CD14-positive monocyte (primary cell): ENCODE measurements around the gene CLCNKA. TPM values are rescaled to one million over a fixed set of nuclear protein-coding genes. Genes with fewer than 3 reads are reported as not detected.

Experiments
- DNase-seq, 3 donors: peaks; one replicate each; pipeline ENCODE4 v3.0.0-alpha.2; 2011 to 2022
- H2AFZ ChIP-seq: 2 replicates; pipeline ENCODE4 v1.6.0; 2012; ENCODE audit warnings: mild to moderate bottlenecking, low read depth, low read length, inconsistent platforms; ENCODE audit not compliant: insufficient read depth, poor library complexity, severe bottlenecking
- H3K27ac ChIP-seq, 2 donors: 1 replicate in 1 of 2; 2 replicates in 1 of 2; pipeline ENCODE4 v1.5.1; 2012 to 2013; ENCODE audit warnings: low read length in 2 of 2, control low read depth in 1 of 2, inconsistent platforms in 1 of 2, low read depth in 1 of 2, mild to moderate bottlenecking in 1 of 2
- H3K27me3 ChIP-seq, 2 donors: one replicate each; pipeline versions ENCODE4 v1.6.0 to v1.6.1; 2011 to 2013; ENCODE audit warnings: low read length in 2 of 2; ENCODE audit not compliant: control insufficient read depth in 2 of 2, insufficient read depth in 2 of 2
- H3K36me3 ChIP-seq, 2 donors: replicated peaks in 1 of 2; 1 replicate in 1 of 2; 2 replicates in 1 of 2; pipeline versions ENCODE4 v1.5.1 to v1.6.1; 2012 to 2013; ENCODE audit warnings: low read length in 2 of 2, control low read depth in 1 of 2, inconsistent platforms in 1 of 2, mild to moderate bottlenecking in 1 of 2; ENCODE audit not compliant: insufficient read depth in 2 of 2, control insufficient read depth in 1 of 2
- H3K4me1 ChIP-seq, 2 donors: 1 replicate in 1 of 2; 2 replicates in 1 of 2; pipeline versions ENCODE4 v1.5.1 to v1.6.1; 2012 to 2013; ENCODE audit warnings: low read length in 2 of 2, control low read depth in 1 of 2, inconsistent platforms in 1 of 2, mild to moderate bottlenecking in 1 of 2, moderate library complexity in 1 of 2; ENCODE audit not compliant: insufficient read depth in 2 of 2, control insufficient read depth in 1 of 2
- H3K4me2 ChIP-seq: replicated peaks from 2 replicates; pipeline ENCODE3; 2012; ENCODE audit warnings: low read length, moderate library complexity, mild to moderate bottlenecking; ENCODE audit not compliant: poor library complexity, severe bottlenecking; ENCODE audit errors: extremely low read depth
- H3K4me3 ChIP-seq, 3 experiments: fragments of 200-600 bp in 1 of 3; sonication (generic) in 1 of 3; replicated peaks in 1 of 3; 1 replicate in 2 of 3; 2 replicates in 1 of 3; pipeline ENCODE4 v1.5.1; 2011 to 2013; ENCODE audit warnings: low read length in 3 of 3, mild to moderate bottlenecking in 3 of 3, control low read depth in 2 of 3, low read depth in 2 of 3, inconsistent platforms in 1 of 3, moderate library complexity in 1 of 3
- H3K79me2 ChIP-seq: 2 replicates; pipeline ENCODE4 v1.6.0; 2012; ENCODE audit warnings: mild to moderate bottlenecking, control low read depth, inconsistent platforms, low read length, moderate library complexity; ENCODE audit not compliant: insufficient read depth
- H3K9ac ChIP-seq: 2 replicates; pipeline ENCODE4 v1.6.0; 2017; ENCODE audit warnings: low read length, mild to moderate bottlenecking; ENCODE audit not compliant: insufficient read depth, poor library complexity, severe bottlenecking
- H3K9me3 ChIP-seq, 2 donors: replicated peaks in 1 of 2; 1 replicate in 1 of 2; 2 replicates in 1 of 2; pipeline versions ENCODE4 v1.5.1 to v1.6.1; 2012 to 2013; ENCODE audit warnings: low read length in 2 of 2, control low read depth in 1 of 2; ENCODE audit not compliant: control insufficient read depth in 1 of 2, insufficient read depth in 1 of 2
- H4K20me1 ChIP-seq: 2 replicates; pipeline ENCODE4 v1.6.0; 2012; ENCODE audit warnings: mild to moderate bottlenecking, low read length, control low read depth, moderate library complexity; ENCODE audit not compliant: insufficient read depth
- H3K27ac Mint-ChIP-seq, 7 donors: one replicate each; pipeline ENCODE4 v1.8.0; 2020; ENCODE audit warnings: mild to moderate bottlenecking in 7 of 7, mixed read lengths in 7 of 7, moderate library complexity in 6 of 7, inconsistent platforms in 2 of 7
- H3K27me3 Mint-ChIP-seq, 3 donors: one replicate each; pipeline ENCODE4 v1.8.0; 2021 to 2022; ENCODE audit warnings: low read depth in 3 of 3, mild to moderate bottlenecking in 3 of 3, mixed read lengths in 3 of 3, moderate library complexity in 3 of 3, inconsistent platforms in 1 of 3
- H3K36me3 Mint-ChIP-seq, 2 donors: one replicate each; pipeline ENCODE4 v1.8.0; 2020; ENCODE audit warnings: mixed read lengths in 2 of 2, inconsistent platforms in 1 of 2, mild to moderate bottlenecking in 1 of 2
- H3K4me1 Mint-ChIP-seq: one replicate; pipeline ENCODE4 v1.8.0; 2020; ENCODE audit warnings: mild to moderate bottlenecking, mixed read lengths
- H3K4me3 Mint-ChIP-seq, 2 donors: one replicate each; pipeline ENCODE4 v1.8.0; 2020; ENCODE audit warnings: mild to moderate bottlenecking in 2 of 2, mixed read lengths in 2 of 2, moderate library complexity in 1 of 2
- H3K9me3 Mint-ChIP-seq, 7 donors: one replicate each; pipeline ENCODE4 v1.8.0; 2020 to 2022; ENCODE audit warnings: mixed read lengths in 7 of 7, mild to moderate bottlenecking in 6 of 7, moderate library complexity in 6 of 7, inconsistent platforms in 2 of 7
- WGBS: methylation state at CpG from one replicate; pipeline ENCODE4 v1.1.5; 2013; ENCODE audit warnings: missing lambda C conversion rate; ENCODE audit not compliant: insufficient coverage; 5-methylcytosine and 5-hydroxymethylcytosine counted together
- intact Hi-C, 2 donors: fragments of 100-400 bp; cut with micrococcal nuclease; formaldehyde crosslinking; loops; one replicate each; pipeline versions ENCODE4 v1.15.0 to v1.15.1; 2023
- polyA minus RNA-seq: library from RNA; depleted of rRNA, polyadenylated mRNA; stranded (reverse); fragments of >200 nt; gene quantifications from 2 replicates; pipeline ENCODE4 v1.2.3, GENCODE V29; 2012
- polyA plus RNA-seq, 3 donors: library from polyadenylated mRNA; depleted of rRNA in 1 of 3; unstranded in 2 of 3; stranded (reverse) in 1 of 3; fragments of 300-500 nt in 2 of 3; fragments of >200 nt in 1 of 3; fragmentation: Illumina TruSeq in 2 of 3; gene quantifications; 1 replicate in 2 of 3; 2 replicates in 1 of 3; pipeline ENCODE4 v1.2.3, GENCODE V29; 2012 to 2021
- total RNA-seq, 12 experiments: library from RNA in 1 of 12; stranded (reverse) in 1 of 12; fragments of 120-200 nt in 1 of 12; gene quantifications; one replicate each; pipeline ENCODE4 v1.2.4 and lab custom pipeline; 2013 to 2026; ENCODE audit warnings: mixed read lengths in 6 of 12, inconsistent platforms in 1 of 12
- TF ChIP-seq, protein P1 (sequence below): fragments of 200-600 bp; IDR thresholded peaks from one replicate; pipeline ENCODE4 v1.8.0; 2022; ENCODE audit warnings: antibody characterized with exemption, mild to moderate bottlenecking

Gene CLCNKA
- total RNA-seq (2013), result not detected
- polyA plus RNA-seq (under 1 TPM in 1 of 3 donors, not detected in 2; 0.07 TPM), polyA minus RNA-seq (not detected in 2 replicates), total RNA-seq (lab: John Stamatoyannopoulos, UW) (0 to 0.75 (median 0.11) reads per million in 11 experiments)

DNA sequence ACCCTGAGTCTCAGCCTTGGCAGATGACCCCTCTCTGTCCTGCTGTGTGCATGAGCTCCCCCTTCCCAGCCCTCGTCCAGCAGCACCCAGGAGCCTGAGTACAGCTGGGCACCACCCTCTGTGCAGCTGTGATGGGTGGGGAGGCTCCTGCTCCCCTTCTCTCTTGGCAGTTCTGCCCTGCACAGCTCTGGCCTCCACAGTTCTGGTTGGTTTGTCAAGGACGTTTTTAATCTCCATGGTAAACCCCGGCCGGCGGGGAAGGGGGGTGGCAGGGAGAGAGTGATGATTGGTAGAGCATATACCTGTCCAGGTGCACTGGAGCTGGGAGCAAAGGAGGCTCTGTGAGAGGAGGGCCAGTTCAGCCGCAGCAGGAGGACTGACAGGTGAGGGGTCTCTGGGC, at the start of gene CLCNKA:
CLCNKA (plus strand) TSS at position 356 of the 400 bp plus-strand sequence. CDS start 584 bp downstream, outside the sequence.
- Histone ChIP-seq H3K4me1 (peaks cover 0 to 9% of the 10 kb centered on the region in 2 donors), H3K4me3 (no peak within 1 kb of the TSS), H3K4me2 (no peak within 1 kb of the TSS), H3K27me3 (no peaks in the 10 kb centered on the region), H4K20me1 (no peaks in the 10 kb centered on the region), H3K36me3 (no peaks in the 10 kb centered on the region), H3K27ac (no peak within 1 kb of the TSS), H3K79me2 (no peaks in the 10 kb centered on the region), H3K9me3 (no peaks in the 10 kb centered on the region), H2AFZ (no peak within 1 kb of the TSS), H3K9ac (no peak within 1 kb of the TSS)
- Mint-ChIP-seq H3K4me1 (peaks cover 6% of the 10 kb centered on the region), H3K27me3 (peaks cover 8 to 26% (median 21%) of the 10 kb centered on the region in 3 donors), H3K9me3 (no peaks in the 10 kb centered on the region), H3K36me3 (no peaks in the 10 kb centered on the region), H3K4me3 (peak within 1 kb of the TSS in 1 of 2 donors; percentile 33), H3K27ac (peak within 1 kb of the TSS in 3 of 7 donors; percentile 11 to 66 (median 62))
- no peak for DNase-seq
- 78% methylated on average over 5 of the region's 6 CpGs for WGBS
- intact Hi-C loops, result no loop called here
- TF ChIP-seq, protein P1, sequence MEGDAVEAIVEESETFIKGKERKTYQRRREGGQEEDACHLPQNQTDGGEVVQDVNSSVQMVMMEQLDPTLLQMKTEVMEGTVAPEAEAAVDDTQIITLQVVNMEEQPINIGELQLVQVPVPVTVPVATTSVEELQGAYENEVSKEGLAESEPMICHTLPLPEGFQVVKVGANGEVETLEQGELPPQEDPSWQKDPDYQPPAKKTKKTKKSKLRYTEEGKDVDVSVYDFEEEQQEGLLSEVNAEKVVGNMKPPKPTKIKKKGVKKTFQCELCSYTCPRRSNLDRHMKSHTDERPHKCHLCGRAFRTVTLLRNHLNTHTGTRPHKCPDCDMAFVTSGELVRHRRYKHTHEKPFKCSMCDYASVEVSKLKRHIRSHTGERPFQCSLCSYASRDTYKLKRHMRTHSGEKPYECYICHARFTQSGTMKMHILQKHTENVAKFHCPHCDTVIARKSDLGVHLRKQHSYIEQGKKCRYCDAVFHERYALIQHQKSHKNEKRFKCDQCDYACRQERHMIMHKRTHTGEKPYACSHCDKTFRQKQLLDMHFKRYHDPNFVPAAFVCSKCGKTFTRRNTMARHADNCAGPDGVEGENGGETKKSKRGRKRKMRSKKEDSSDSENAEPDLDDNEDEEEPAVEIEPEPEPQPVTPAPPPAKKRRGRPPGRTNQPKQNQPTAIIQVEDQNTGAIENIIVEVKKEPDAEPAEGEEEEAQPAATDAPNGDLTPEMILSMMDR, result no peak

DNA sequence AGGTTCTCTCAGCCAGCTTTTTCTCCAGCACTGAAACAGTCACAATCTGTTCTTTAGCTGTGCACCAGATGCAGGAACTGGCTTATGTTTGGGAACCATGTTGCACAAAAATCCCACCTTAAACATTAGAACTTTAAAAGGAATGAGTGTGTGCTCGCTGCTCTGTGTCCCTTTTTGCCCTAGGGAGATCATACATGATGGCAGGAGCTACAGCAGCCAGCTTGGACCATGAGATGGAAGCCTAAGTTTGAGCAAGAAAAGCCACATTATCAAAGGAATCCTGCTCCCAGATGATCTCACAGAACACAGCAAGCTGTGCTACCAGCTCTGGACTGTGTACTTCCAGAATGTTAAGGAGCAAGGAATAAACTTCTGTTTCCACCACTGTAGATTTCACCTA, 49.4 kb upstream of the CLCNKA start:
- intact Hi-C loops, result no loop called here
- no peak overlapping the region for H3K4me3 Mint-ChIP-seq
- Histone ChIP-seq H3K9ac (no peak overlapping the region), H3K79me2 (peaks cover 76% of the 10 kb centered on the region), H3K4me2 (no peak overlapping the region), H4K20me1 (peaks cover 47% of the 10 kb centered on the region), H3K27me3 (no peaks in the 10 kb centered on the region), H3K4me1 (peaks cover 9 to 11% of the 10 kb centered on the region in 2 donors), H3K36me3 (peaks cover 33 to 53% of the 10 kb centered on the region in 2 donors), H2AFZ (no peak overlapping the region), H3K9me3 (peaks cover 0 to 4% of the 10 kb centered on the region in 2 donors), H3K4me3 (no peak overlapping the region), H3K27ac (no peak overlapping the region)
- TF ChIP-seq, protein P1, result no peak
- no peaks in the 10 kb centered on the region for H3K27me3 Mint-ChIP-seq
- no peak for DNase-seq
- H3K36me3 Mint-ChIP-seq, result peaks cover 39 to 55% of the 10 kb centered on the region in 2 donors
- H3K27ac Mint-ChIP-seq, result no peak overlapping the region
- H3K9me3 Mint-ChIP-seq, result peaks cover 0 to 4% (median 1%) of the 10 kb centered on the region in 7 donors
- 80% methylated on average over 1 of the region's 1 CpG for WGBS
- H3K4me1 Mint-ChIP-seq, result peaks cover 25% of the 10 kb centered on the region
